GM21526 (cell line): Measurements from ENCODE around the gene SAMD11.
"Not testable (repeated sequence)": the region's sequence is repeated elsewhere in the genome, so short reads cannot be mapped to it uniquely, and the experiment has no call there.

Experiments used
- ATAC-seq: cut with Tn5 transposase; IDR thresholded peaks from one replicate; pipeline ENCODE4 v1.9.1; 2021; ENCODE audit warnings: moderate library complexity; ENCODE audit not compliant: unreplicated experiment, low FRiP score

The SAMD11 gene

GRCh38 chr1:972726-973458 lies 49.2 kb downstream of the SAMD11 start:
- no peak for ATAC-seq

GRCh38 chr1:973459-974292 lies 50.0 kb downstream of the SAMD11 start:
- no peak for ATAC-seq

GRCh38 chr1:974293-974640 lies 50.5 kb downstream of the SAMD11 start:
- ATAC-seq, result no peak

- ATAC-seq, result no peak
Measured at GRCh38 chr1:974687-975328, 51.1 kb downstream of the SAMD11 start.

GRCh38 chr1:975365-975764 lies 51.6 kb downstream of the SAMD11 start:
- no peak for ATAC-seq

- no peak for ATAC-seq
Measured at GRCh38 chr1:975896-976683, 52.4 kb downstream of the SAMD11 start.

GRCh38 chr1:976791-977190 lies 53.1 kb downstream of the SAMD11 start:
- ATAC-seq, result not testable (repeated sequence)

GRCh38 chr1:978069-978834 lies 54.5 kb downstream of the SAMD11 start:
- no peak for ATAC-seq

- ATAC-seq, result no peak
Measured at GRCh38 chr1:978835-979743, 55.4 kb downstream of the SAMD11 start.

- ATAC-seq, result no peak
Measured at GRCh38 chr1:979744-980072, 56.0 kb downstream of the SAMD11 start.

GRCh38 chr1:980137-980571 lies 56.4 kb downstream of the SAMD11 start:
- no peak for ATAC-seq

- ATAC-seq, result no peak
Measured at GRCh38 chr1:980602-981395, 57.1 kb downstream of the SAMD11 start.

GRCh38 chr1:981491-981954 lies 57.8 kb downstream of the SAMD11 start:
- ATAC-seq, result no peak

- ATAC-seq, result no peak
Measured at GRCh38 chr1:981955-982558, 58.3 kb downstream of the SAMD11 start, which contains the start of gene PERM1. Gene PERM1, minus strand, starts transcription at chr1:982093. Its CDS starts 1,064 bp downstream, at chr1:981029.

- ATAC-seq, result no peak
Measured at GRCh38 chr1:982765-983436, 59.2 kb downstream of the SAMD11 start.

- ATAC-seq, result no peak
Measured at GRCh38 chr1:983798-984475, 60.2 kb downstream of the SAMD11 start.

GRCh38 chr1:984476-984814 lies 60.7 kb downstream of the SAMD11 start:
- no peak for ATAC-seq
